SK-N-MC (cell line): Measurements from ENCODE around the gene COL15A1.

Experiments used
- DNase-seq: peaks from one replicate; pipeline ENCODE4 v3.0.0-alpha.2; 2011; ENCODE audit warnings: low read depth, low spot score
- H3K27ac ChIP-seq: fragments of 200-600 bp; sonication (generic); 2 replicates; pipeline ENCODE4 v1.5.1; 2016; ENCODE audit warnings: mixed run types
- H3K36me3 ChIP-seq: fragments of 200-600 bp; sonication (generic); 2 replicates; pipeline ENCODE4 v1.6.1; 2017; ENCODE audit warnings: antibody characterized with exemption, low read length, mixed read lengths; ENCODE audit not compliant: insufficient read depth
- H3K4me3 ChIP-seq: fragments of 200-600 bp; sonication (generic); 2 replicates; pipeline ENCODE4 v1.5.1; 2016
- H3K9ac ChIP-seq: fragments of 200-600 bp; sonication (generic); 2 replicates; pipeline ENCODE4 v1.8.0; 2017; ENCODE audit warnings: mixed run types, mixed read lengths; ENCODE audit not compliant: insufficient read length
- H3K9me3 ChIP-seq: fragments of 200-600 bp; sonication (generic); 2 replicates; pipeline ENCODE4 v1.6.1; 2017; ENCODE audit warnings: low read depth, mild to moderate bottlenecking, antibody characterized with exemption, low read length, moderate library complexity, mixed read lengths
- EZH2 ChIP-seq: fragments of 200-600 bp; sonication (generic); IDR thresholded peaks from one replicate; pipeline ENCODE4 v1.6.1; 2017; ENCODE audit warnings: antibody characterized with exemption
- FOXP2 ChIP-seq: optimal IDR thresholded peaks from 2 replicates; pipeline ENCODE3; 2011; ENCODE audit warnings: mild to moderate bottlenecking, moderate library complexity; ENCODE audit not compliant: insufficient read depth; ENCODE audit errors: extremely low read length, control extremely low read depth
- POLR2AphosphoS5 ChIP-seq: IDR thresholded peaks from 2 replicates; pipeline ENCODE4 v1.6.1; 2012; ENCODE audit warnings: mild to moderate bottlenecking, low read depth, low read length, borderline replicate concordance

COL15A1 gene

GRCh38 chr9:98975838-98976237 is 32.1 kb downstream of the COL15A1 start:
- Histone ChIP-seq H3K9me3 (no peaks in the 10 kb centered on the region), H3K36me3 (no peaks in the 10 kb centered on the region), H3K27ac (no peak overlapping the region), H3K9ac (no peak overlapping the region), H3K4me3 (no peak overlapping the region)
- no peak for TF ChIP-seq EZH2
- no peak for TF ChIP-seq POLR2AphosphoS5
- no peak for TF ChIP-seq FOXP2
- DNase-seq = no peak

GRCh38 chr9:98977246-98977714 is 33.6 kb downstream of the COL15A1 start:
- H3K4me3 ChIP-seq = no peak overlapping the region
- H3K27ac ChIP-seq = no peak overlapping the region
- no peaks in the 10 kb centered on the region for H3K9me3 ChIP-seq
- DNase-seq = no peak
- no peaks in the 10 kb centered on the region for H3K36me3 ChIP-seq
- no peak for TF ChIP-seq POLR2AphosphoS5
- TF ChIP-seq EZH2 = no peak
- TF ChIP-seq FOXP2 = no peak
- no peak overlapping the region for H3K9ac ChIP-seq

DNA sequence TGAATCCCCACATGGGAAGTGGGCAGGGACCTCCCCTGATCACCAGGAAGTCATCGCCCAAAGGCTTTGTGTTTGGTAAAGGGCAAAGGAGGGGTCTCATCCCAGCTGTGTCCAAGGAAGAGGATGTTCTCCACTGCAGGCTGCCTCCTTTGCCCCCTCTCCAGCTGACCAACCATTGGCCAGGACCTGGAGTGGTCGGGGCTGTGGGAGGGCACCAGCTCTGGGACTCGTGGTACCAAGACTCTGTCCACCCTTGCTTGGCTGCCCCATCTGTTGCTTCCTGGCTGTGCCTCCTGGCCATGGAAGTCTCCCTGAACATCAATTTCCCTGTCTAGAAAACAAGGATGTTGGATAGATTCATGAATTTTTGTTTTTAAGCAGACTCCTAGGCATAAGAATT is 34.1 kb downstream of the COL15A1 start:
- no peak overlapping the region; the same call in 1 of the 2 replicates for H3K4me3 ChIP-seq
- peak overlapping the region; percentile 56; the same call in 1 of the 2 replicates for H3K27ac ChIP-seq
- no peak for DNase-seq
- H3K36me3 ChIP-seq = no peaks in the 10 kb centered on the region
- no peaks in the 10 kb centered on the region for H3K9me3 ChIP-seq
- TF ChIP-seq POLR2AphosphoS5 = no peak
- TF ChIP-seq EZH2 = no peak
- no peak overlapping the region for H3K9ac ChIP-seq

GRCh38 chr9:98978231-98978681 is 34.5 kb downstream of the COL15A1 start:
- H3K4me3 ChIP-seq = peak overlapping the region; percentile 46
- H3K9me3 ChIP-seq = no peaks in the 10 kb centered on the region
- peak; percentile 42 for DNase-seq
- peak overlapping the region; percentile 32 for H3K9ac ChIP-seq
- H3K27ac ChIP-seq = peak overlapping the region; percentile 56; the same call in 1 of the 2 replicates
- TF ChIP-seq FOXP2 (no peak), POLR2AphosphoS5 (no peak)
- no peaks in the 10 kb centered on the region for H3K36me3 ChIP-seq

- Histone ChIP-seq H3K4me3 (no peak overlapping the region), H3K9ac (no peak overlapping the region), H3K36me3 (no peaks in the 10 kb centered on the region), H3K27ac (no peak overlapping the region), H3K9me3 (no peaks in the 10 kb centered on the region)
- no peak for DNase-seq
- TF ChIP-seq EZH2 (no peak), FOXP2 (no peak), POLR2AphosphoS5 (no peak)
Observed at GRCh38 chr9:98980291-98980690, 36.6 kb downstream of the COL15A1 start.

- Histone ChIP-seq H3K36me3 (no peaks in the 10 kb centered on the region), H3K9me3 (no peaks in the 10 kb centered on the region), H3K4me3 (no peak overlapping the region), H3K9ac (no peak overlapping the region), H3K27ac (no peak overlapping the region)
- DNase-seq = no peak
- TF ChIP-seq EZH2 = no peak
- TF ChIP-seq FOXP2 = no peak
- no peak for TF ChIP-seq POLR2AphosphoS5
Observed at GRCh38 chr9:98983295-98984268, 39.9 kb downstream of the COL15A1 start.

- no peak for DNase-seq
- H3K27ac ChIP-seq = no peak overlapping the region
- no peaks in the 10 kb centered on the region for H3K36me3 ChIP-seq
- no peak overlapping the region for H3K9ac ChIP-seq
- TF ChIP-seq EZH2 (no peak), POLR2AphosphoS5 (no peak), FOXP2 (no peak)
- H3K4me3 ChIP-seq = no peak overlapping the region
- H3K9me3 ChIP-seq = no peaks in the 10 kb centered on the region
Observed at GRCh38 chr9:98985596-98985995, 41.9 kb downstream of the COL15A1 start.

GRCh38 chr9:98986866-98987651 is 43.4 kb downstream of the COL15A1 start:
- no peak for DNase-seq
- TF ChIP-seq POLR2AphosphoS5 = no peak
- no peak for TF ChIP-seq EZH2
- no peak for TF ChIP-seq FOXP2
- no peak overlapping the region for H3K4me3 ChIP-seq
- H3K36me3 ChIP-seq = no peaks in the 10 kb centered on the region
- no peaks in the 10 kb centered on the region for H3K9me3 ChIP-seq
- H3K9ac ChIP-seq = no peak overlapping the region
- no peak overlapping the region for H3K27ac ChIP-seq
